ENCODE results near the gene GPR146.
"Not testable (repeated sequence)": the region's sequence is repeated elsewhere in the genome, so short reads cannot be mapped to it uniquely, and the experiment has no call there.

GPR146 gene

GRCh38 chr7:1044189-1045068 lies at the start of gene GPR146:
GPR146 (plus strand) TSS chr7:1044546; CDS start chr7:1057516, 12,970 bp downstream.
- Histone ChIP-seq H3K27ac (peak within 1 kb of the TSS in 20 of 21 experiments; percentile 29 to 89 (median 80)), H3K4me3 (peak within 1 kb of the TSS; percentile 46 to 71 (median 58))

GRCh38 chr7:994592-995308 lies 49.6 kb upstream of the GPR146 start:
- no peak overlapping the region for H3K4me3 ChIP-seq
- H3K27ac ChIP-seq, result no peak overlapping the region

- Histone ChIP-seq H3K27ac (no peak overlapping the region), H3K4me3 (no peak overlapping the region)
These were observed 48.8 kb upstream of the GPR146 start for GRCh38 chr7:995571-995970.

GRCh38 chr7:996079-996872 lies 48.1 kb upstream of the GPR146 start:
- no peak overlapping the region for H3K27ac ChIP-seq
- no peak overlapping the region for H3K4me3 ChIP-seq

- Histone ChIP-seq H3K4me3 (no peak overlapping the region), H3K27ac (no peak overlapping the region)
These were observed 46.6 kb upstream of the GPR146 start for GRCh38 chr7:997404-998395.

- H3K4me3 ChIP-seq, result no peak overlapping the region
These were observed 45.0 kb upstream of the GPR146 start for GRCh38 chr7:999149-999879.

GRCh38 chr7:999941-1000935 lies 44.1 kb upstream of the GPR146 start:
- H3K27ac ChIP-seq, result no peak overlapping the region
- no peak overlapping the region for H3K4me3 ChIP-seq

More at GRCh38 chr7:999149-999879, 45.0 kb upstream of the GPR146 start:
- no peak overlapping the region for H3K27ac ChIP-seq

- not testable (repeated sequence) for H3K27ac ChIP-seq, H3K4me3 ChIP-seq
These were observed 43.1 kb upstream of the GPR146 start for GRCh38 chr7:1001069-1001770.

GRCh38 chr7:1002026-1002425 lies 42.3 kb upstream of the GPR146 start:
- not testable (repeated sequence) for H3K4me3 ChIP-seq, H3K27ac ChIP-seq

- H3K4me3 ChIP-seq, H3K27ac ChIP-seq: not testable (repeated sequence)
These were observed 41.9 kb upstream of the GPR146 start for GRCh38 chr7:1002445-1002844.

GRCh38 chr7:1004018-1004852 lies 40.1 kb upstream of the GPR146 start:
- H3K27ac ChIP-seq, result no peak overlapping the region
- no peak overlapping the region for H3K4me3 ChIP-seq

- H3K4me3 ChIP-seq, result no peak overlapping the region
- no peak overlapping the region for H3K27ac ChIP-seq
These were observed 39.0 kb upstream of the GPR146 start for GRCh38 chr7:1005303-1005702.

GRCh38 chr7:1007901-1008300 lies 36.4 kb upstream of the GPR146 start:
- Histone ChIP-seq H3K4me3 (no peak overlapping the region), H3K27ac (no peak overlapping the region)

- Histone ChIP-seq H3K27ac (no peak overlapping the region), H3K4me3 (no peak overlapping the region)
These were observed 35.5 kb upstream of the GPR146 start for GRCh38 chr7:1008733-1009363.

GRCh38 chr7:1009747-1010146 lies 34.6 kb upstream of the GPR146 start:
- no peak overlapping the region for H3K4me3 ChIP-seq
- H3K27ac ChIP-seq, result no peak overlapping the region
